HAP-1 (cell line): Measurements from ENCODE around the gene RBM23.
"Not testable (repeated sequence)": the region's sequence is repeated elsewhere in the genome, so short reads cannot be mapped to it uniquely, and the experiment has no call there.

Source experiments
- DNase-seq, 2 experiments: peaks; one replicate each; pipeline ENCODE4 v3.0.0-alpha.2; 2016 to 2020; ENCODE audit warnings: low spot score in 2 of 2
- H3K27me3 ChIP-seq: fragments of 250-450 bp; sonication (Bioruptor Pico); 2 replicates; pipeline ENCODE4 v1.5.1; 2020; ENCODE audit warnings: low read depth, mild to moderate bottlenecking, moderate library complexity
- H3K36me3 ChIP-seq: fragments of 250-450 bp; sonication (Bioruptor Pico); replicated peaks from 2 replicates; pipeline ENCODE4 v1.5.1; 2020; ENCODE audit warnings: mild to moderate bottlenecking
- H3K4me1 ChIP-seq: fragments of 250-450 bp; sonication (Bioruptor Pico); 2 replicates; pipeline ENCODE4 v1.5.1; 2020; ENCODE audit warnings: mild to moderate bottlenecking
- H3K4me3 ChIP-seq: fragments of 250-450 bp; sonication (Bioruptor Pico); 2 replicates; pipeline ENCODE4 v1.5.1; 2020; ENCODE audit warnings: mild to moderate bottlenecking, moderate library complexity
- H3K9me3 ChIP-seq: fragments of 250-450 bp; sonication (Bioruptor Pico); 2 replicates; pipeline ENCODE4 v1.5.1; 2020; ENCODE audit warnings: mild to moderate bottlenecking, moderate library complexity
- in situ Hi-C: fragments of 300-500 bp; cut with MboI; formaldehyde crosslinking; loops from 3 replicates; pipeline ENCODE4 v1.14.3; 2020; ENCODE audit warnings: low sequenced_read_pairs, inconsistent platforms, mixed read lengths

Gene RBM23

DNA sequence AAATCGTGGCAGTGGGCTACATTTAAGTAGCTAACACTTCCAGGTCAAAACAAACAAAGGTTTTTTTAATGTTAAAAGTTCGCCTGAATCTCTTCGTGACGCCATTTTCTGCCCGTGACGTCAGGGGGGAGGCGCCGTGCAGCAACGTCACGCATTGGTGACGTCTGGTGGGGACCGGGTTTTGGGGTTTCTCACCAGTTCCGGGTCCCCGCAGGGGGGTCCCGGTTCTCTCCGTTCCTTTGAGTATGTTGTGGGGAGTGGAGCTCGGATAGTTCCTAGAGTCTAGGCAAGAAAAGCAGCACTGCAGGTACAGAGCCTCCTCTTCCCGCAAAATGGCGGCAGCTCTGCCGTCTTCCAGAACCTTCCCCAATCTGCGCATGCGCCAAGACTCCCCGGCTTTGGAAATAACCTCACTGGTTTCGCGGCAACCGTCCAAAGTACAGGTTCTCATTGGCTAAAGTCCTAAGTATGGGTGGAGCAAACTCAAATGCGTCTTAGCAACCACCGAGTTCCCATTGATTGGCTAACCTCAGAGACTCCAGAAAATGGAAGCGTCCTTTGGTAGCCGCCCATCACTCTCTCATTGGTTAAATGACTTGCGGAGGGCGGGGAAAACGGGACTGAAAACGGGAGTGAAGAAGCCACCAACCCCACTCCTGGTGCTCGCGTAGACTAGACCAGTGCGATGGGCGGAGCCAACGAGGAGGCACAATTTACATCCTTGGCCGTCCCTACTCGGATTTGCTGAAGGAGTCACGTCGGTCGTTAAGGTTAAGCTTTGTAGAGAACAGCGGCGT lies at the start of gene RBM23:
TSS of gene RBM23 (minus strand) at position 346 of the 797 bp plus-strand sequence.
- Histone ChIP-seq H3K9me3 (no peaks in the 10 kb centered on the region), H3K4me3 (peak within 1 kb of the TSS; percentile 65), H3K27me3 (no peaks in the 10 kb centered on the region), H3K36me3 (peaks cover 57% of the 10 kb centered on the region), H3K4me1 (peaks cover 17% of the 10 kb centered on the region)
- in situ Hi-C loops, result no loop called here
- peak; percentile 100 for DNase-seq

DNA sequence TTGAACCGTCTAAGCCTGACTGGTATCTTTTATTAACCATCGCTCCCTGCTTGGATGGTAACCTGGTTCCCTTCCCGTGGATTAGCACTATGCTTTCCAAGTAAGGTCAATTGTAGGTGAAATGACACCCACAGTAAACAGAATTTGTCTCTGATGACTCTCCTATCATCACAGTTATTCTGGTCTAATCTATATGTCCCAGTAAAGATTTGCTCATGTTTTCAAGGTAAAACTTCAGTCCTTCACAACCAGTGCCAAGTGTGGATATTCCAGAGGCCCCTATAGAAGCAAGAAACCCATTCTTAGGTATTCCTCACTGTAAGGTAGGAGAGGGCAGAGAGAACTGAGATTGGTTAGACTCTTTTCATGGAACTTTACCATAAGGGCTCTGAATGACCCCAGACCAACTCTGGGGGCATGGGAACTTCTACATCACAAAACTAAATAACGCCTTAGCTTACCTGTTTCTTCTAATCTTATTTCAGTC lies 47.9 kb upstream of the RBM23 start:
- in situ Hi-C loops, result no loop called here
- no peaks in the 10 kb centered on the region for H3K27me3 ChIP-seq
- DNase-seq, result peak in 1 of 2 experiments; percentile 1
- peaks cover 10% of the 10 kb centered on the region for H3K4me1 ChIP-seq
- H3K4me3 ChIP-seq, result no peak overlapping the region
- H3K9me3 ChIP-seq, result no peaks in the 10 kb centered on the region
- peaks cover 16% of the 10 kb centered on the region for H3K36me3 ChIP-seq

DNA sequence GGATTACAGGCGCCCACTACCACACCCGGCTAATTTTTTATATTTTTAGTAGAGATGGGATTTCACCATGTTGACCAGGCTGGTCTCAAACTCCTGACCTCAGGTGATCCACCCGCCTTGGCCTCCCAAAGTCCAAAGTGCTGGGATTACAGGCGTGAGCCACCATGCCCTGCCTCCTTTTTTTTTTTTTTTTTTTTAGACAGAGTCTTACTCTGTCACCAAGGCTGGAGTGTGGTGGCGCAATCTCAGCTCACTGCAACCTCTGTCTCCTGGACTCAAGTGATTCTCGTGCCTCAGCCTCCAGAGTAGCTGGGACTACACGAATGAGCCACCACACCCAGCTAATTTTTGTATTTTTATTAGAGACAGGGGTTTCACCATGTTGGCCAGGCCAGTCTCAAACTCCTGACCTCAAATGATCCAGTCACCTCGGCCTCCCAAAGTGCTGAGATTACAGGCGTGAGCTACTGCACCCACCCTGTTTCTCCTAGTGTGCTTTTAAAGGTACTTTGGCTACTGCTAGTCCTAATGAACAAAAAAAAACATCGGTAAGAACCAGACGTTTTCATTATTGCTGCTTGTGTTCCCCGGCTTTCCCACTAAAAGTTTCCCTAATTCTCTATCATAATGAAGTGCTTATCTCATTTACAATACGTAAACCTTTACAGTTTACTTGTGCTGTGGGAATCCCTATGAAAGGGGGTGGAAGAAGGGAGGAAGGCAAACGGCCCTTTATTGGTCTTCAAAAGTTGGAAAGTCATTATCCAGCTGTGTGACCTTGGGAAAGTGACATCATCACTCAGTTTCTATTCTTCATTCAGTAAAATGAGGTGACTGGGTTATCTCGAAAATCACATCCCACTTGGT lies 47.2 kb upstream of the RBM23 start:
- H3K4me3 ChIP-seq, H3K36me3 ChIP-seq, in situ Hi-C loops, H3K27me3 ChIP-seq, H3K9me3 ChIP-seq: not testable (repeated sequence)
- DNase-seq, result peak in 1 of 2 experiments; percentile 18
- peaks cover 14% of the 10 kb centered on the region for H3K4me1 ChIP-seq

DNA sequence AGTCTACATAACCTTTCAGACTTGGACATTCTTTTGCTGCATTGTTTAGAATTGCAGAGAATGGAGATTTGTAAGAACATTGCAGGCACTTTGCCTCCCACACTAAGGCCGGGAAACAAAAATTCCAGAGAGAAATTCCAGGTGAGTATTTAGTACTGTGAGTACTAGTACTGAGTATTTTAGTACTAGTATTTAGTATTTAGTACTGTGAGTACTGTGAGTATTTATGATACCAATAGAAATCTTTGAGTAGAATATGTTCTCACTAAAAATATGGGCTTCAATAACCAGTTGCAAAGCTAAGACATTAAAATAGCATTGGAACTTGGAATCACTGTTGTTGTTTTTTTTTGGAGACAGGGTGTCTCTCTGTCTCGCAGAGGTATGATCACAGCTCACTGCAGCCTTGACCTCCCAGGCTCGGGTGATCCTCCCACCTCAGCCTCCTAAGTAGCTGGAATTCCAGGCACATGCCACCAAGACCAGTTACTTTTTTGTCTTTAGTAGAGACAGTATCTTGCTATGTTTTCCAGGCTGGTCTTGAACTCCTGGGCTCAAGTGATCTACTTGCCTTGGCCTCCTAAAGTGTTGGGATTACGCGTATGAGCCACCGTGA lies 43.2 kb upstream of the RBM23 start:
- peaks cover 15% of the 10 kb centered on the region for H3K4me1 ChIP-seq
- no peaks in the 10 kb centered on the region for H3K27me3 ChIP-seq
- H3K9me3 ChIP-seq, result no peaks in the 10 kb centered on the region
- H3K36me3 ChIP-seq, result no peaks in the 10 kb centered on the region
- in situ Hi-C loops, result no loop called here
- H3K4me3 ChIP-seq, result no peak overlapping the region
- DNase-seq, result no peak

DNA sequence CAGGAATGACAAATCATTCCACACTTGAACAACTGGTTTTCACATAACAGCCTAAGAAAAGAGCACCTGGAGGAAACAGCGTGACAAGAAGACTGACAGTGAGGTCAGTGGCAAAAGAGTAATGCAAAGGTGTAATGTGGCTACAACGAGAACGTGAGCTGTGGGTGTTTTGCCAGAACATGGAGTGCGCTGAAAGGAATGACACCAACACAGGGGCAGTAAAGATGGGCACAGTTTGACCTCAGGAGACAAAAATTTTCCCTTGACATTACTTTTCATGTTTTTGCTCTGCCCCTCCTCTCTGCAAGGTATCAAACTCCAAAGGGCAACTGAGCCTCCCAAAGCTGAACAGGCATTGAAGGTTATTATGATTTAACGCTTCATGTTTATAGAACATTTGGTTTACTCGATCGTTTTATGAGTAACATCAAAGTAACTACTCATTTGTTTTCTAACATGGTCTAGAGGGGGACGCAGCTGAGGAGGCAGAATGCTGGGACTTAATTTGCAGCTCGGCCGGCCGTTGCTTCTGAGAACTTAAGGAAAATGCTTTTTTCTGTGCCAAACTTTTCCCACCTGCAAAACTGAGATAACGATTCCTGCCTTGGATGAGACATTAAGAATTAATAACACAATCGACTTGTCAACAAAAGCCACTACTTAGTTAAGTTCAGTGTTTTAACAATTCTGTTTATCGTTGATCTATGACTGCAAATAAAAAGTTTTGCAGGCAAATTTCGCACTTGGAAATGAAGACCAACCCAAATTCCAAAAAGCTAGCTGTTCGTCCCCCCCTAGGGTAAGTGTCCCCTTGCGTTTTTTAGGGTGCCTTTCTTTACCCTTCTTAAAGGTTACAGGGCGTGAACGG lies 37.0 kb upstream of the RBM23 start:
- in situ Hi-C loops, result no loop called here
- Histone ChIP-seq H3K27me3 (no peaks in the 10 kb centered on the region), H3K9me3 (no peaks in the 10 kb centered on the region), H3K4me3 (peak overlapping the region; percentile 86), H3K36me3 (peaks cover 30% of the 10 kb centered on the region), H3K4me1 (peaks cover 9% of the 10 kb centered on the region)
- no peak for DNase-seq

DNA sequence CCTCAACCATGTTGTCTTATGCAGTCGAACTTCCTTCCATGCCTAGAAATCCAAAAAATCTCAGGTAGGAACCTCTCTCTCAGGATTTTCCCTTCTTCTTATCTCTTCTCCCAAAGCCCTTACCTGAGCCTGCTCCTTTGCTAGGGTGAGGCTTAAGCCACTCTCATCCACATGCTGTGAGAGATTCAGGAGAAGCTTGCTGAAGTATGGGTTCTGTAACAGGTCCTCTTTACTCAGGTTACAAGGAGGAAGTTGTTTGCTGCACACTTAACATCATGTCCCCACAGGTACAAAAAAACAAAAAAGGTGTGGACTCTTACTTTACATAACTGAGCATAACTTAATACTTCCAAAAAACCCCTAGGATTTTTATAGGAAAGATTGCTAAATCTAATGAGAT lies 33.5 kb upstream of the RBM23 start:
- H3K27me3 ChIP-seq, result no peaks in the 10 kb centered on the region
- in situ Hi-C loops, result no loop called here
- no peaks in the 10 kb centered on the region for H3K9me3 ChIP-seq
- no peak for DNase-seq
- H3K4me3 ChIP-seq, result no peak overlapping the region
- H3K4me1 ChIP-seq, result peaks cover 9% of the 10 kb centered on the region
- peaks cover 50% of the 10 kb centered on the region for H3K36me3 ChIP-seq

DNA sequence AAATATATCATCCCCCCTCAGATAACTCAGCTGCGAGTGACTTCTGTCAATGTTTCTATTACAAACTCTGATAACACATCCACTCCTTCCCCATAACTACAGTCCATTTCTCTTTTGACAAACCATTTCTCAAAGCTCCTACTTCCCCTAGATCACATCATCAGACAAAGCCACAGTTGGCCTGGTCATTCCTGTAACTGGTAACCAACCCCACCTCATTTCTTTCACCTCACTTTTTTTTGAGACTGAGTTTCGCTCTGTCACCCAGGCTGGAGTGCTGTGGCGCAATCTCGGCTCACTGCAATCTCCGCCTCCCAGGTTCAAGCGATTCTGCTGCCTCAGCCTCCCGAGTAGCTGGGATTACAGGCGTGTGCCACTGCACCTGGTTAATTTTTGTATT lies 32.8 kb upstream of the RBM23 start:
- H3K4me3 ChIP-seq, H3K9me3 ChIP-seq, H3K4me1 ChIP-seq, H3K27me3 ChIP-seq, DNase-seq, in situ Hi-C loops: not testable (repeated sequence)
- H3K36me3 ChIP-seq, result peaks cover 56% of the 10 kb centered on the region

DNA sequence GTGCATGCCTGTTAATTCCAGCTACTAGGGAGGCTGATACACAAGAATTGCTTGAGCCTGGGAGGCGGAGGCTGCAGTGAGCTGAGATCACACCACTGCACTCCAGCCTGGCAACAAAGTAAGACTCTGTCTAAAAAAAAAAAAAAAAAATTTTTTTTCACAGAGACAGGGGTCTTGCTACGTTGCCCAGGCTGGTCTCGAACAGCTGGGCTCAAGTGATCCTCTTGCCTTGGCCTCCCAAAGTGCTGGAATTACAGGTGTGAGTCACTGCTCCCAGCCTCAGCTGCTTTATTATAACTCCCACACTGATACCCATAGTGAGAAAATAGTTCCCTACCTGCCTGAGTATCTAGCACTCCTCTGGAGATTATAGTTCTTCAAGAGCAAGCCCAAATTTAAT lies 26.7 kb upstream of the RBM23 start:
- in situ Hi-C loops, result no loop called here
- no peaks in the 10 kb centered on the region for H3K27me3 ChIP-seq

DNA sequence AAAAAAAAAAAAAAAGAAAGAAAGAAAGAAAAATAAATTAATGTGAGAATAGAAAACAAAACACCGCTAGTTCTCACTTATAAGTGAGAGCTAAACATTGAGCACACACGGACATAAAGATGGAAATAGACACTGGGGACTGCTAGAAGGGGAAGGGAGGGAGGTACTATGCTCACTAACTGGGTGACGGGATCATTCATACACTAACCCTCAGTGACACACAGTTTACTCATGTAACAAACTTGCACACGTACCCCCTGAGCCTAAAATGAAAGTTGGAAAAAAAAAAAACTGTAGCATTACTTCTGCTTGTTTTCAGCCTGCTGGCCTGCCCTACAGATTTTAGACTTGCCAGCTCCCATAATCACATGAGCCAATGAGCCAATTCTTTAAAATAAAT lies 20.7 kb upstream of the RBM23 start:
- in situ Hi-C loops, result no loop called here
- peaks cover 21% of the 10 kb centered on the region for H3K36me3 ChIP-seq
- no peak for DNase-seq
- H3K4me3 ChIP-seq, result no peak overlapping the region
- H3K4me1 ChIP-seq, result peaks cover 6% of the 10 kb centered on the region; the same call in 1 of the 2 replicates
- H3K9me3 ChIP-seq, result no peaks in the 10 kb centered on the region
- no peaks in the 10 kb centered on the region for H3K27me3 ChIP-seq

More for the DNA sequence above, 26.7 kb upstream of the RBM23 start:
- H3K36me3 ChIP-seq, result peaks cover 60% of the 10 kb centered on the region
- no peaks in the 10 kb centered on the region for H3K9me3 ChIP-seq
- no peak for DNase-seq
- H3K4me1 ChIP-seq, result no peaks in the 10 kb centered on the region
- no peak overlapping the region for H3K4me3 ChIP-seq

DNA sequence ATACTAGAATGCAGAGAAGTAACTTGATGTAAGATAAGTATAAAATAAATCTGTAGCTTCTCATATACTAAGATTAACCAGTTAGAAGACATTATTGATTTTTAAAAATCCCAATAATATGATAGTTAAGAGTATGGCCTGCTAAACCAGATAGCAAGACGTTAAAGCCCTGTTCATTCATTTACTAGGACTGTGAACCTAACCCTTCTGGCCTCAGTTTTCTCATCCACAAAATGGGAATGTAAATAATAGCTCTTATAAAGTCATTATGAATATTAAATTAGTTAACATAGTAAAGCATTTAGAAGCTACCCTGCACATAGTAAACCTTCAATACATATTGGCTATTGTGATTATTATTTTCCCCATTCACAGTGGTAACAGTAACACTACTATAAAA lies 16.2 kb upstream of the RBM23 start:
- H3K9me3 ChIP-seq, result no peaks in the 10 kb centered on the region
- no peaks in the 10 kb centered on the region for H3K36me3 ChIP-seq
- no peak for DNase-seq
- no peak overlapping the region for H3K4me3 ChIP-seq
- H3K4me1 ChIP-seq, result peaks cover 6% of the 10 kb centered on the region; the same call in 1 of the 2 replicates
- H3K27me3 ChIP-seq, result no peaks in the 10 kb centered on the region
- in situ Hi-C loops, result no loop called here

DNA sequence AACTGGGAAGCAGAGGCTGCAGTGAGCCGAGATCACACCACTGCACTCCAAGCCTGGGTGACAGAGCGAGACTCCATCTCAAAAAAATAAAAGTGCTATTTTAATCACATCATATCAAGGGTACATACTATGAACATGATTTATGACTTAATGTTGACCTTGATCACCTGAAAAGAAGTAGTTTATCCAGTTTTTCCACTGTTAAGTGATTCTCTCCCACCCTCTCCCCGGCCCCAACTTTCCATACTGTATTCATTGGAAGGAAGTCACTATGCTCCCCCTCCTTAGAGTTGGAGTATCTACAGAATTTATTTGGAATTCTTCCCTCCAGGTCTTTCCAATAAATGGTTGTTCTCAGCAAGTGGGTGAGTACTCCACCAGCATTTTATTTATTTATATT lies 13.2 kb upstream of the RBM23 start:
- Histone ChIP-seq H3K9me3 (no peaks in the 10 kb centered on the region), H3K27me3 (no peaks in the 10 kb centered on the region), H3K4me1 (peaks cover 10% of the 10 kb centered on the region), H3K36me3 (peaks cover 4% of the 10 kb centered on the region), H3K4me3 (no peak overlapping the region)
- DNase-seq, result no peak
- in situ Hi-C loops, result no loop called here

DNA sequence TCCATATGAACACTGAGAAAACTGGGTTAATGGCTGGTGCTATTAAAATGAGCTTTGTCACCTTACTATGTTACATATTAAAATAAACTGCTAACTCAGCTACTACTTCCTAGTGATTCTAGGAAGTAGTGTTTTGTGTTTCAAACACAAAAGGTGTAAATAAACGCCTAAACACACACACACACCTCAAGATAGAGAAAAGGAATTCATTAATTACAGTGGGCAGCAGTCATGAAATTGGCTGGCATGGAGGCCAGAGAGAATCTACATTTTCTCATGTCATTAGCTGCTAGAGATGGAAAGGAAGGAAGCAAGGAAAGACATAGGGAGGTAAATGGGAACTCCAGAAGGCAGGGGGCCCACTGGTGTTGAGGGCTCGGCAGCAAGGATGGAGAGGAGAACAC lies 11.0 kb upstream of the RBM23 start:
- Histone ChIP-seq H3K9me3 (no peaks in the 10 kb centered on the region), H3K27me3 (no peaks in the 10 kb centered on the region), H3K4me3 (peak overlapping the region; percentile 93), H3K4me1 (peaks cover 5% of the 10 kb centered on the region), H3K36me3 (peaks cover 25% of the 10 kb centered on the region)
- no peak for DNase-seq
- in situ Hi-C loops, result no loop called here
